PC-3 (cell line): ENCODE results near the gene LAT. TPM values are rescaled to one million over a fixed set of nuclear protein-coding genes. Genes with fewer than 3 reads are reported as not detected.

Source experiments
- ATAC-seq: fragments of 200-7000 bp; cut with Tn5 transposase; 2 replicates; pipeline ENCODE4 v1.9.1; 2020; ENCODE audit warnings: mild to moderate bottlenecking, moderate library complexity
- BruUV-seq: library from RNA; stranded (reverse); fragments of 400-500 nt; replicated peaks from 2 replicates; lab custom pipeline; 2021; lab: Mats Ljungman, UMichigan
- CTCF ChIA-PET: fragments of 300-600 bp; sonication (Branson Sonifier 250); formaldehyde crosslinking; loops from one replicate; lab custom pipeline; 2022; ENCODE audit warnings: antibody characterized with exemption; lab: Charles Lee
- POLR2A ChIA-PET: fragments of 300-600 bp; sonication (Branson Sonifier 250); formaldehyde crosslinking; loops from one replicate; lab custom pipeline; 2022; ENCODE audit warnings: antibody characterized with exemption; ENCODE audit not compliant: unreplicated experiment; lab: Charles Lee
- DNase-seq: peaks from one replicate; pipeline ENCODE4 v3.0.0-alpha.2; 2015
- H2AFZ ChIP-seq: fragments of 300-600 bp; sonication (generic); 2 replicates; pipeline ENCODE4 v1.6.0; 2016; ENCODE audit warnings: antibody characterized with exemption, low read length
- H3F3A ChIP-seq: fragments of 300-600 bp; sonication (generic); one replicate; pipeline ENCODE4 v1.6.0; 2017; ENCODE audit warnings: antibody characterized with exemption, low read length, control low read depth, mild to moderate bottlenecking; ENCODE audit not compliant: unreplicated experiment
- H3K27ac ChIP-seq: fragments of 300-600 bp; sonication (generic); 2 replicates; pipeline ENCODE4 v1.5.1; 2016; ENCODE audit warnings: mild to moderate bottlenecking, low read length
- H3K27me3 ChIP-seq: fragments of 300-600 bp; sonication (generic); 2 replicates; pipeline ENCODE4 v1.6.1; 2016; ENCODE audit warnings: low read length, mixed read lengths
- H3K36me3 ChIP-seq: fragments of 300-600 bp; sonication (generic); 2 replicates; pipeline ENCODE4 v1.6.1; 2016; ENCODE audit warnings: low read depth, mixed run types, low read length, mixed read lengths
- H3K4me1 ChIP-seq: fragments of 300-600 bp; sonication (generic); 2 replicates; pipeline ENCODE4 v1.5.1; 2016; ENCODE audit warnings: low read length; ENCODE audit not compliant: insufficient read depth
- H3K4me2 ChIP-seq: fragments of 300-600 bp; sonication (generic); 2 replicates; pipeline ENCODE4 v1.6.0; 2016; ENCODE audit warnings: low read length
- H3K4me3 ChIP-seq: fragments of 300-600 bp; sonication (generic); 2 replicates; pipeline ENCODE4 v1.5.1; 2016; ENCODE audit warnings: mild to moderate bottlenecking, low read length, mixed read lengths
- H3K79me2 ChIP-seq: fragments of 300-600 bp; sonication (generic); 2 replicates; pipeline ENCODE4 v1.6.1; 2017; ENCODE audit warnings: low read length, mixed read lengths
- H3K9ac ChIP-seq: fragments of 300-600 bp; sonication (generic); 2 replicates; pipeline ENCODE4 v1.6.0; 2016; ENCODE audit warnings: mild to moderate bottlenecking, low read length
- H3K9me2 ChIP-seq: fragments of 300-600 bp; sonication (generic); replicated peaks from 2 replicates; pipeline ENCODE4 v1.6.1; 2016; ENCODE audit warnings: mixed run types, low read length, mixed read lengths
- H3K9me3 ChIP-seq: fragments of 300-600 bp; sonication (generic); 2 replicates; pipeline ENCODE4 v1.6.1; 2016; ENCODE audit warnings: low read length, mixed read lengths
- H4K20me1 ChIP-seq: fragments of 300-600 bp; sonication (generic); 2 replicates; pipeline ENCODE4 v1.6.1; 2016; ENCODE audit warnings: low read length, mixed read lengths
- EZH2 ChIP-seq: fragments of 300-600 bp; sonication (generic); IDR thresholded peaks from one replicate; pipeline ENCODE4 v1.6.1; 2017; ENCODE audit warnings: antibody characterized with exemption, mild to moderate bottlenecking, low read length; ENCODE audit not compliant: unreplicated experiment
- EZH2phosphoT487 ChIP-seq: fragments of 300-600 bp; sonication (generic); IDR thresholded peaks from 2 replicates; pipeline ENCODE4 v1.6.1; 2018; ENCODE audit warnings: mild to moderate bottlenecking, antibody characterized with exemption, low read length, borderline replicate concordance
- intact Hi-C: fragments of 100-400 bp; cut with micrococcal nuclease; formaldehyde crosslinking; loops from 2 replicates; pipeline ENCODE4 v1.9.0; 2023
- total RNA-seq: library from RNA; depleted of rRNA; stranded (reverse); fragments of >200 nt; gene quantifications from 2 replicates; pipeline ENCODE4 v1.2.3, GENCODE V29; 2014
- TF ChIP-seq, protein P1 (sequence below): fragments of 300-600 bp; sonication (generic); conservative IDR thresholded peaks from 2 replicates; pipeline ENCODE4 v1.5.1; 2017; ENCODE audit warnings: antibody characterized with exemption, low read depth, mild to moderate bottlenecking, low read length

LAT gene
- total RNA-seq, 1 experiment from 2014 or later = 1.0 TPM

DNA sequence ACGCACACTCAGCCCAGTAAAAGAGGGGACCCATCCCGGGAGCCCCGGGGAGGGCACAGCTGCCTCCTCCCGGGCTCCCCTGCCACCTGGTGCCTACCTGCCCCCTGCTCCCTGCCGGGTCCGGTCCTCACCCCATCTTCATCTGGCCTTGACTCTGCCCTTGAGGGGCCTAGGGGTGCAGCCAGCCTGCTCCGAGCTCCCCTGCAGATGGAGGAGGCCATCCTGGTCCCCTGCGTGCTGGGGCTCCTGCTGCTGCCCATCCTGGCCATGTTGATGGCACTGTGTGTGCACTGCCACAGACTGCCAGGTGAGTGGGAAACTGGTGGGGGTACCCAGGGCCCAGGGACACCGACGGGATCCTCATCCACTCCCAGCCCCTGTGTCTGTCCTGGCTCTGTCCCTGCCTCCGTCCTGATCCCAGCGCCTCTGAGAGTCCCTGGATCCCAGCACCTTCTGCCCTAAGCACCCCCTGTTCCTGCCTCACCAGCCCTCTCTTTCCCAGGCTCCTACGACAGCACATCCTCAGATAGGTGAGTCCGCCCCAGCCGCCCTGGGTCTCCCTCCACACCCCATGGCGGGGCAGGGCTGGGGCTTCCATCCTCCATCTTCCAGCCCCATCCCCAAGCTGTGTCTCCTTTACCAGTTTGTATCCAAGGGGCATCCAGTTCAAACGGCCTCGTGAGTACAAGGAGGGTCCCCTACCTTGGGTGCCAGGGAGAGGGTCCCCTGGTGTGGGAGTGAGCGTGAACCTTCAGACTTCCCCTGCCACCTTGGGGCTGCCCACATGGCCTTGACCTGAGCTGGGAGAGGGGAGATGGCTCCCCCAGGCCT, 574 bp downstream of the LAT start:
- ATAC-seq (no peak), DNase-seq (no peak)
- Histone ChIP-seq H3K9ac (no peak overlapping the region), H3F3A (no peaks in the 10 kb centered on the region), H3K9me3 (no peaks in the 10 kb centered on the region), H3K4me1 (no peaks in the 10 kb centered on the region), H3K4me2 (no peak overlapping the region), H3K79me2 (no peaks in the 10 kb centered on the region), H3K27ac (no peak overlapping the region), H4K20me1 (no peaks in the 10 kb centered on the region), H3K4me3 (no peak overlapping the region), H3K9me2 (no peaks in the 10 kb centered on the region), H3K27me3 (no peaks in the 10 kb centered on the region), H2AFZ (no peak overlapping the region), H3K36me3 (peaks cover 6% of the 10 kb centered on the region; the same call in 1 of the 2 replicates)
- intact Hi-C loops = no loop called here
- CTCF ChIA-PET = no interaction called here
- no peak for TF ChIP-seq EZH2
- TF ChIP-seq EZH2phosphoT487 = no peak
- TF ChIP-seq, protein P1, sequence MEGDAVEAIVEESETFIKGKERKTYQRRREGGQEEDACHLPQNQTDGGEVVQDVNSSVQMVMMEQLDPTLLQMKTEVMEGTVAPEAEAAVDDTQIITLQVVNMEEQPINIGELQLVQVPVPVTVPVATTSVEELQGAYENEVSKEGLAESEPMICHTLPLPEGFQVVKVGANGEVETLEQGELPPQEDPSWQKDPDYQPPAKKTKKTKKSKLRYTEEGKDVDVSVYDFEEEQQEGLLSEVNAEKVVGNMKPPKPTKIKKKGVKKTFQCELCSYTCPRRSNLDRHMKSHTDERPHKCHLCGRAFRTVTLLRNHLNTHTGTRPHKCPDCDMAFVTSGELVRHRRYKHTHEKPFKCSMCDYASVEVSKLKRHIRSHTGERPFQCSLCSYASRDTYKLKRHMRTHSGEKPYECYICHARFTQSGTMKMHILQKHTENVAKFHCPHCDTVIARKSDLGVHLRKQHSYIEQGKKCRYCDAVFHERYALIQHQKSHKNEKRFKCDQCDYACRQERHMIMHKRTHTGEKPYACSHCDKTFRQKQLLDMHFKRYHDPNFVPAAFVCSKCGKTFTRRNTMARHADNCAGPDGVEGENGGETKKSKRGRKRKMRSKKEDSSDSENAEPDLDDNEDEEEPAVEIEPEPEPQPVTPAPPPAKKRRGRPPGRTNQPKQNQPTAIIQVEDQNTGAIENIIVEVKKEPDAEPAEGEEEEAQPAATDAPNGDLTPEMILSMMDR = no peak
- no TSS peak for BruUV-seq
- POLR2A ChIA-PET = no interaction called here

DNA sequence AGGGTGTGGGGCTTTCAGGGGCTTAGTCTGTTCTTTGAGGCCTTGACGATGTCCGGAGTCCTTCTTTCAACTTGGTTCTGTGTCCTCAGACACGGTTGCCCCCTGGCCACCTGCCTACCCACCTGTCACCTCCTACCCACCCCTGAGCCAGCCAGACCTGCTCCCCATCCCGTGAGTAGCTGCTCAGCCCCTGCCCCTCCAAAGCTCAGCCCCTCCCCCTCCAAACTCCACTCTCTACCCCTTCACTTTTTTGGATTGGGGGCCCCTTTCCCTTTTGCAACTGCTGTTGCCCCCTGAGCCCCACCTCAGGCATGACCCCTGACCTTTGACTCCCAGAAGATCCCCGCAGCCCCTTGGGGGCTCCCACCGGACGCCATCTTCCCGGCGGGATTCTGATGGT, 1.2 kb downstream of the LAT start:
- ATAC-seq = no peak
- Histone ChIP-seq H4K20me1 (no peaks in the 10 kb centered on the region), H3K9ac (no peak overlapping the region), H3K9me2 (no peaks in the 10 kb centered on the region), H3K79me2 (no peaks in the 10 kb centered on the region), H2AFZ (no peak overlapping the region), H3K4me3 (no peak overlapping the region), H3K27ac (no peak overlapping the region), H3F3A (no peaks in the 10 kb centered on the region), H3K9me3 (no peaks in the 10 kb centered on the region), H3K27me3 (no peaks in the 10 kb centered on the region), H3K36me3 (peaks cover 3% of the 10 kb centered on the region; the same call in 1 of the 2 replicates), H3K4me1 (no peaks in the 10 kb centered on the region), H3K4me2 (no peak overlapping the region)
- ChIA-PET POLR2A (no interaction called here), CTCF (no interaction called here)
- TF ChIP-seq EZH2phosphoT487 (no peak), EZH2 (no peak)
- TF ChIP-seq, protein P1 = no peak
- intact Hi-C loops = no loop called here
- DNase-seq = no peak
- BruUV-seq = no TSS peak

DNA sequence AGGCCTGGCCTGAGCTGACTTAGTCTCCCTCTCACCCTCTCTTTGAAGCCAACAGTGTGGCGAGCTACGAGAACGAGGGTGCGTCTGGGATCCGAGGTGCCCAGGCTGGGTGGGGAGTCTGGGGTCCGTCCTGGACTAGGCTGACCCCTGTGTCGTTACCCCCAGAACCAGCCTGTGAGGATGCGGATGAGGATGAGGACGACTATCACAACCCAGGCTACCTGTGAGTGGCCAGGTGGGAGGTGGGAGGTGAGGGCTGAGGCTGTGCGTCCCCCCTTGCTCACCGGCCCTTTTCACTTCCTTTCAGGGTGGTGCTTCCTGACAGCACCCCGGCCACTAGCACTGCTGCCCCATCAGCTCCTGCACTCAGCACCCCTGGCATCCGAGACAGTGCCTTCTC, 1.6 kb downstream of the LAT start:
- DNase-seq (no peak), ATAC-seq (no peak)
- Histone ChIP-seq H2AFZ (no peak overlapping the region), H3K36me3 (0 out of 2 replicates have a peak, but pooled peaks cover under 1% of the 10 kb centered on the region), H3F3A (no peaks in the 10 kb centered on the region), H3K4me3 (no peak overlapping the region), H3K9me2 (no peaks in the 10 kb centered on the region), H3K27ac (no peak overlapping the region), H3K4me1 (no peaks in the 10 kb centered on the region), H3K4me2 (no peak overlapping the region), H3K9me3 (no peaks in the 10 kb centered on the region), H4K20me1 (no peaks in the 10 kb centered on the region), H3K27me3 (no peaks in the 10 kb centered on the region), H3K79me2 (no peaks in the 10 kb centered on the region), H3K9ac (no peak overlapping the region)
- POLR2A ChIA-PET = no interaction called here
- TF ChIP-seq, protein P1 = no peak
- no peak for TF ChIP-seq EZH2phosphoT487
- TF ChIP-seq EZH2 = no peak
- no TSS peak for BruUV-seq
- intact Hi-C loops = no loop called here
- CTCF ChIA-PET = no interaction called here
